GM21619 (cell line): ENCODE data around the gene CLDN10.

Experiments used
- ATAC-seq: cut with Tn5 transposase; IDR thresholded peaks from one replicate; pipeline ENCODE4 v1.9.1; 2021; ENCODE audit not compliant: unreplicated experiment

CLDN10 gene

GRCh38 chr13:95596701-95597100, 44.2 kb downstream of the CLDN10 start:
- ATAC-seq: no peak

DNA sequence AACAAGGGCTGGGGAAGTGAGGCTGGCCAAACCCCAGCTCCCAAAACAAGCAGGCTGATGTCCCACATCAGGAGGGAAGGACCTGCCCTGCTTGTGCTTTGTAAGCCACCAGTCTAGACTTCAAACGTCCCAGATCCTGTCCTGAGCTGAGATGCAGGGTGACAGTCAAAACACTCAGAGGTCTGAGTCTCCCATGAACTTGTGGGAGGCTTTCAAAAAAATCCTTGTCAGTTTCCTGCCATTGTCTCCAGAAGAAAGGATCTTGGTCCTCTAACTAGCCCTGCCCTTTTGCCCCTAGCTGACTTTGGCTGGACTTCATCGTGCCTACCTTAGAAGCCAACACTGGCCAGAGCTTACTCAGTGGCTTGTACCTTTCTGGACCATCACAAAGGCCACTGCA, 48.7 kb downstream of the CLDN10 start:
- ATAC-seq: no peak

GRCh38 chr13:95601906-95602305, 49.4 kb downstream of the CLDN10 start:
- ATAC-seq: no peak

GRCh38 chr13:95603887-95604555, 51.5 kb downstream of the CLDN10 start:
- no peak for ATAC-seq

- ATAC-seq: no peak
Measured at GRCh38 chr13:95604556-95604915, 52.0 kb downstream of the CLDN10 start.

- no peak for ATAC-seq
Measured at GRCh38 chr13:95605448-95606125, 53.1 kb downstream of the CLDN10 start.

- ATAC-seq: no peak
Measured at GRCh38 chr13:95607366-95607765, 54.8 kb downstream of the CLDN10 start.

DNA sequence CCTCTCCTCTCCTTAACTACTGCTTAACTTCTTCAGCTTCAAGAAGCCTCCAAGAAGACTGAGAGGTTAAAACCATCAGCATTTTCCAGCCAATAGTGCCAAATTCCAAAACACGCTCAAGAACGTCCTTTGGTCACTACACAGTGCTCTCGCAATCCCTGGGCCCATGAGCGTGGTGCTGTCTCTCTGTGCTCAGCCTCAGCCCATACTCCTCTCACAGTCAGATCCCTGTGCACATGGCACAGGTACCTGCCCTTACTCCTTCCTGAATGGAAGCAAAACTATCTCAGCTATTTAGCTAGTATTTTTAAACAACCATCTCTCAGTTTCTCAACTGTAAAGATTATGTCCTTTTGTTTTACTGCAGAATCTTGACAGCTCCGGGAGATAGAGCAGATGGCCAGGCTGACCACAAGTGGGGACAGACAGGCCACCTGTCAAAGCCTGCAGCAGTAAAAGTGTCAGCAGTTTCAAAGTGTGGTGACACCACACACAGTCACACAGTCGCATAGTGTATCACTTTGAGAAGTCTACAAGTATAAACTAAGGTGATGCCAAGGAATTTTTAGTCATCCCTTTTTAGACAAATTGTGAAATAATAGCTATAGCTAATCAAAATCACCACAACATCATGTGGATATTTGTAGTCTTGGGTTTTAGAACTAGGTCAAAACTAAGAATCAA, 56.3 kb downstream of the CLDN10 start:
- no peak for ATAC-seq

- ATAC-seq: no peak
Measured at GRCh38 chr13:95614641-95615245, 62.2 kb downstream of the CLDN10 start.

- ATAC-seq: no peak
Measured at GRCh38 chr13:95615539-95615938, 63.0 kb downstream of the CLDN10 start.

- no peak for ATAC-seq
Measured at GRCh38 chr13:95620030-95620824, 67.7 kb downstream of the CLDN10 start.

DNA sequence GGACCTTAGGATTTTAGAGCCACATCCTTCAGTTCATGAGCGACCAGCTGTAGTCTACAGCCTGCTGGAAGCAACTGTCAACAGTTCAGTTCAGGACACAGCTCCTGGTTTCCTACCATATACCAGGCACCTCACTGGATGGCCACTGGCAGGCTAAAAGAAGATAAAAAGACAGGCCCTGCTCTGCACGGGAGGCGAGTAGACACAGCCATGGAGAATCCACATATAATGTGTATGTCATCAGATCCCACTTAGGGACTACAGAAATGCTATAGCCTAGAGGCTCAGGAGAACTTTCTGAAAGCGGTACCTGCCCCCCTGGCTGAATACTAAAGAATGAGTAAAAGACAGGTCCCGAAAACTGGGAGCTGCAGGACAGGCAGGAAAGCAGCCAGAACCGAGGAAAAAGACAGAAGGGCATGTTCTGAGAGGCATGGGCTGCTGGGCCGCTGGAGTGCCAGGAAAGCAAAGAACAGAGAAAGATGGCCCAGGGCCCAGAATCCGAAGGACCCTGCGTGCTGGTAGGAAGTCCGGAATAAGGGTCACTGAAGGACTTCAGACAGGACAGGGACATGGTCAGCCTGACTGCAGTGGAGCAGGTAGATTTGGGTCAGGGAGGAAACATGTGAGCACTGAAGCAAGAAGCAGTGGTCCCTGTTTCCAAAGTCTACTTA, 68.4 kb downstream of the CLDN10 start:
- ATAC-seq: no peak

- no peak for ATAC-seq
Measured at GRCh38 chr13:95623141-95623540, 70.6 kb downstream of the CLDN10 start.

- no peak for ATAC-seq
Measured at GRCh38 chr13:95624020-95624419, 71.5 kb downstream of the CLDN10 start.

- no peak for ATAC-seq
Measured at GRCh38 chr13:95626768-95627167, 74.2 kb downstream of the CLDN10 start.

DNA sequence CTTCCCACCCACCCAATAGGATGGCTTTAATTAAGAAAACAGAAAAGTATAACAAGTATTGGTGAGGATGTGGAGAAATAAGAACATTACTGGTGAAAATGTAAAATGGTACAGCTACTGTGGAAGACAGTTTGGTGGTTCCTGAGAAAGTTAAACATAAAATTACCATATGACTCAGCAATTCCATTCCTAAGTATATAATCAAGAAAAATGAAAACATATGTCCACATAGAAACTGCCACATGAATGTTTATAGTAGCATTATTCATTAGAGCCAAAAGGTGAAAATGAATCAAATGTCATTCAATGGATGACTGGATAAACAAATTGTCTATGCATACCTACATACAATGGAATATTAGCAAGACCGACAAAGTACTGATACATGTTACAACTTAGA, 75.1 kb downstream of the CLDN10 start:
- no peak for ATAC-seq

DNA sequence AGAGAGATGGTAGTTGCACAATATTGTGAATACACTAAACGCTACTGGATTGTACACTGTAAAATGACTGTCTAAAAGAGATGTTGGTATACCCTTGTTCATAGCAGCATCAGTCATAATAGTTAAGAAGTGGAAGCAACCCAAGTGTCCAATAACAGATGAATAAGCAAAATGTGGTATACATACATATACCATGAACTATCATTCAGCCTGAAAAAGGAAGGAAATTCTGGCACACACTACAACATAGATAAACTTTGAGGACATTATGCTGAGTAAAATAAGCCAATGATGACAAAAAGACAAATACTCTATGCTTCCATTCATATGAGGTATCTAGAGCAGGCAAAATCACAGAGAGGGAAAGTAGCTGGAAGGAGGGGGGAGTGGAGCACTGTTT, 76.0 kb downstream of the CLDN10 start:
- ATAC-seq: no peak

DNA sequence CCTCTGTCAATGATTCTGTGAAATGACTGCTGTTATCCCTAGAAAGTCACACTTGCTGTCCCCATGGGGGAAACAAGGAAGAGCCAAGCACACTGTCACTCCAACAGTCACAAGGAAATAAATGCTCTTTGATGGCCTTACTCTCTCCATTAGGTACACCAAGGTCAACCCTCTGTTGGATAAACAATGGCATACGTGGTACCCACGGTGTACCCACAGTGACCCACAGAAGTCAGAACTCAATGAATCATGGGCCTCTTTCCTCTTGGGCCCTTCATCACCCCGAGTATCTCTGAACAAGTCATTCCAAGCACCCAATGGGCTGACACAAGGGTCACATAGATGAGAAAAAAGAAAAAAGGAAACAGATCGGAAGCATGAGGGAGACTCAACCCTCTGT, 76.6 kb downstream of the CLDN10 start:
- ATAC-seq: no peak
